ENCODE results near the gene FSTL3. TPM values are rescaled to one million over a fixed set of nuclear protein-coding genes. Genes with fewer than 3 reads are reported as not detected.
"Not testable (repeated sequence)": the region's sequence is repeated elsewhere in the genome, so short reads cannot be mapped to it uniquely, and the experiment has no call there.

Gene FSTL3
- total RNA-seq, 1 donor from 2014 or later, result 3.3 TPM

DNA sequence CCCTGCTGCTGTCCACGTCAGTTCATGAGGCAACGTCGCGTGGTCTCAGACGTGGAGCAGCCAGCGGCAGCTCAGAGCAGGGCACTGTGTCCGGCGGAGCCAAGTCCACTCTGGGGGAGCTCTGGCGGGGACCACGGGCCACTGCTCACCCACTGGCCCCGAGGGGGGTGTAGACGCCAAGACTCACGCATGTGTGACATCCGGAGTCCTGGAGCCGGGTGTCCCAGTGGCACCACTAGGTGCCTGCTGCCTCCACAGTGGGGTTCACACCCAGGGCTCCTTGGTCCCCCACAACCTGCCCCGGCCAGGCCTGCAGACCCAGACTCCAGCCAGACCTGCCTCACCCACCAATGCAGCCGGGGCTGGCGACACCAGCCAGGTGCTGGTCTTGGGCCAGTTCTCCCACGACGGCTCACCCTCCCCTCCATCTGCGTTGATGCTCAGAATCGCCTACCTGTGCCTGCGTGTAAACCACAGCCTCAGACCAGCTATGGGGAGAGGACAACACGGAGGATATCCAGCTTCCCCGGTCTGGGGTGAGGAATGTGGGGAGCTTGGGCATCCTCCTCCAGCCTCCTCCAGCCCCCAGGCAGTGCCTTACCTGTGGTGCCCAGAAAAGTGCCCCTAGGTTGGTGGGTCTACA lies 6.6 kb downstream of the FSTL3 start:
- DNase-seq, result no peak

DNA sequence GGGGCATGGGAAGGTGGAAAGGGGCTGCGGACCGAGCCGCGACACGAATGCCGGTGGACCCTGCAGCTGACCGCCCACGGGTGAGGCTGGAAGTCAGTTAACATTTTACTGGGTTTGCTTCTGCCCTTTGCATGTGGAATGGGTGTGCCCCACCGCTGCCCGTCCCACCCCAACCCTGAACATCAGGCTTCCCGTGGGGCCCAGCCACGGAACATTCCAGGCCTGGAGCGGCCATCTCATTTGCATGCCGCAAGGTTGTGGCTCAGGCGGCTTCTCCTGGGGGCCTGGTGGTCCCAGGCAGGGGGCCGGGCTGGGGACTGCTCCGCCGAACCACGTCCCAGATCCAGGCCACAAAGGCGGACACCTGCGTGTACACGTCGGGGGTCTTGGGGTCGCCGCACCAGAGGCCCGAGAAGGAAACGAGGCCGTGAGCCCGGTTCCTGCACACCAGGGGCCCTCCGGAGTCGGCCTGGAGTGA lies 9.3 kb downstream of the FSTL3 start:
- DNase-seq, result no peak

DNA sequence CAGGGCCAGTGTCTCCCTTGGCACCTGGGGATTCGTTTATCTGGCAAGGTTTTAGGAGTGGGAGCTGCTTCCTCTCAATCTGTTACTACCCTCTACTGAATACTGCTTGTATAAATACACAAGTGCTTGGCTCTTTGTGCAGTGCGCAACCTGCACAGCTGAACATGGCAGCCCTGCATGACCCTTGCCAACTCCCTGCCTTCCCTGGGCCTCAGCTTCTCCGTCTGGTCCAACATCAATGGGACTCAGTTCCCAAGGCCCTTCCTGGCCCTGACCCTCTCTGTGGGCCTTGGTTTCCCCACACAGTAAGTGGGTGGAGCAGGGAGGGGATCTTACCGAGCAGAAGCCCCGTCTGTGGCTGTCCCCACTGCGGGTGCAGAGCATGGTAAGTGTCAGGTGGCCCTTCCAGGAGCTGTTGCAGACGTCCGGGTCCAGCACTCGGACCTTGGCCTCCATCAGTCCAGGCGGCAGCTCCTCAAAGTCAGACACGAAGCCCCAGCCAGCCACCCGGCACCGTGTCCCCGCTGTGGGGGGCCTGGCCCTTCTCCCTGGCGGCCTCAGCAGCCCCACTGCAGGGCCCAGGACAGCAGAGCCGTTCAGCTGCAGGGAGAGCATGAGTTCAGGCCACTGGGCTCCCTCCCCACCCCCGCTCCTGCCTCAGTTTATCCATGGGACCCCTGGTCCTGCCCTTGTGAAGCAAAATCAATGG lies 10.6 kb downstream of the FSTL3 start:
- no peak for DNase-seq

DNA sequence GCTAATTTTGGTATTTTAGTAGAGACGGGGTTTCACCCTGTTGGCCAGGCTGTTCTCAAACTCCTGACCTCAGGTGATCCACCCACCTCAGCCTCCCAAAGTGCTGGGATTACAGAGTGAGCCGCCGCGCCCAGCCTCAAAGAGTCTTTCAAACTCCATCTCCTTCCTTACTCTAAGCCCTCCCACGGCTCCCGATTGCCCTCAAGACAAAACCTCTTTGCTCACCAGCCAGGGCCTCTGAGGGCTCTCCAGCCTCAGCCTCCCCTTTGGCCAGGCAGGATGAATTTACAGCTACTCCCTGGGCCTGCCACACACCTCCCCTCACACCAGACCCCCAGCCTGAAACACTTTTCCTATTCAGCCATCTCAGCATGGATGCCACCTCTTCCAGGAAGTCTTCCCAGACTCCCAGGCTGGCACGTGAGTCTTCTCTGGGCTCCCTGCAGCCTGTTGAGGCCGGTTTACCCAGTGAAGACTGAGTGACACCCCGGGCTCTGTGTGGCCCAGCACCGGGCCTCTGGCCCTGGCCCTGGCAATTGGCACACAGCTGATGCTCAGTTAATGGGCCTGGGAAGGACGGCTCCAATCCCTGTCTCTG lies 11.5 kb downstream of the FSTL3 start:
- no peak for DNase-seq

DNA sequence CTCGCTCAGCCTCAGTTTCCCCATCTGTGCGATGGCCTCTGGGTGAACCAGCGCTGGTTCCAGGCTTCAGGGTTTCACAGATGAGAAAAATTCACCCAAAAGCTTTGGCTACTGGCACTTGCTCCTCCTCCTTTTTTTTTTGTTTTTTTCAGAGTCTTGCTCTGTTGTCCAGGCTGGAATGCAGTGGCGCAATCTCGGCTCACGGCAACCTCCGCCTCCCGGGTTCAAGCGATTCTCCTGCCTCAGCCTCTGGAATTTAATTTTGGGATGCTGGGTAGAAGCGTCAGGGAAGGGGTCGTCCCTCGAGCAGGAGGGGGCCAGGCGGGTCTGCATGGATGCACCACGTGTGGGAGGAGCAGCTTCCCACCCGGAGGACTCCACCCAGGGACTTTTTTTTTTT lies 12.0 kb downstream of the FSTL3 start:
- DNase-seq, result no peak

DNA sequence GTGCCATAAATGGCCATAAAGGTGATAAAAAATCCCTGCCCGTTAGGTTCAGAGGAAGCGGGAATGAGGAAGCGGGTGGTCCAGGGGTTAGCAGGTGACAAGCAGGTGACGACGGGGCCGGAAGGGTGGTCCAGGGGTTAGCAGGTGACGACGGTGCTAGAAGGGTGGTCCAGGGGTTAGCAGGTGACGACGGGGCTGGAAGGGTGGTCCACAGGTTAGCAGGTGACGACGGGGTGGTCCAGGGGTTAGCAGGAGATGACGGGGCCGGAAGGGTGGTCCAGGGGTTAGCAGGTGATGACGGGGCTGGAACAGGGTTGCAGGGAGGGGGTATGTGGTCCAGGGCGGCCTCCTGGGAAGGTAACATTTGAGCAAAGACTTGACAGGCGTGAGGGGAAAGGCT lies 12.8 kb downstream of the FSTL3 start:
- DNase-seq, result no peak

DNA sequence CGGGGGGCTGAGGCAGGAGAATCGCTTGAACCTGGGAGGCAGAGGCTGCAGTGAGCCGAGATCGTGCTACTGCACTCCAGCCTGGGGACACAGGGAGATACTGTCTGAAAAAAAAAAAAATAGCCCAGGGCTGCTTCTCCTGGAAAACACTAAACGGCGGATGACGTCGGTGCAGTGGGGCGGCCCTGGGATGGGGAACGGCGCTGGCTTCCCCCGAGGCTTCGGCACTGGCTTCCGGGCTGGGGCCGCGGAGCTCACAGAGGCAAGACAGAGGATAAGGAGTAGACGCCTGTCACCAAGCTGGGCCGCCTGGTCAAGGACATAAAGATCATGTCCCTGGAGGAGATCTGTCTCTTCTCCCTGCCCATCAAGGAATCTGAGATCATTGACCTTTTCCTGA lies 14.0 kb downstream of the FSTL3 start:
- DNase-seq, result no peak

DNA sequence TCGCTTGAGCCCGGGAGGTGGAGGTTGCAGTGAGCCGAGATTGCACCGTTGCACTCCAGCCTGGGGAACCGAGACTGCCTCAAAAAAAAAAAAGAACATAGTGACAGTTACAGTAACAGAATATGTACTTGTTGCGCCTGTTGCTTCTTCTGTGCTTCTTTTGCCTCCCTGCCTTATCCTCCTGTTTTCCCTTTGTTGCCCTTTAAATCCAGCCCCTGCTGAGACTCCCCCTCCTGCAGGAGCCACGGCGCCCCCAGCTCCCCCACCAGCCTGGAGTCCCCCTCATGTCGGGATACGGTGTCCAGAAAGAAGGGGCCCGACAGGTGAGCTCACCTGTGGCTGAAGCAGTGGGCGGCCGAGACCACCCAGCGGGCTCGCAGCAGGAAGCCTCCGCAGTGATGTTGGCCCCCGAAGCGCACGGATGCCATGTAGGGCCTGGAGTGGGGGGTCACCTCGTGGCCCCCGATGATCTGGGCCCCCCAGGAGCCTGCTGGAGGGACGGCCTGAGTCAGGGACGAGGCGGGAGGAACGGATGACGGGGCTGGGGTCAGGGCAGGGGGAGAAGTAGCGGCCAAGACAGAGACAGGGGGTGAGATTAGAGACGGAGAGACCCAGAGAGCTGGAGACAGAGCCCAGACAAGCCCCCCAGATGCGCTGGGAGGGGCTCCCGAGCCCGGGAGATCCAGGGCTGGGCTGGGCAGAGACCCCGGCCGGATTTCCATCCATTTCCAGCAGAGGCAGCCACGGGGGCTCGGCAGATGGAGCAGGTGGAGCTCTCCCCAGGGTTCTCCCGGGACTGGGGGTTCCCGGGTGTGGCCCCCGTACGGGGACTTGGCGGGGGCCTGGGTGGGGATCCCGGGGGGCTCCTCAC lies 18.5 kb downstream of the FSTL3 start:
- DNase-seq, result no peak

DNA sequence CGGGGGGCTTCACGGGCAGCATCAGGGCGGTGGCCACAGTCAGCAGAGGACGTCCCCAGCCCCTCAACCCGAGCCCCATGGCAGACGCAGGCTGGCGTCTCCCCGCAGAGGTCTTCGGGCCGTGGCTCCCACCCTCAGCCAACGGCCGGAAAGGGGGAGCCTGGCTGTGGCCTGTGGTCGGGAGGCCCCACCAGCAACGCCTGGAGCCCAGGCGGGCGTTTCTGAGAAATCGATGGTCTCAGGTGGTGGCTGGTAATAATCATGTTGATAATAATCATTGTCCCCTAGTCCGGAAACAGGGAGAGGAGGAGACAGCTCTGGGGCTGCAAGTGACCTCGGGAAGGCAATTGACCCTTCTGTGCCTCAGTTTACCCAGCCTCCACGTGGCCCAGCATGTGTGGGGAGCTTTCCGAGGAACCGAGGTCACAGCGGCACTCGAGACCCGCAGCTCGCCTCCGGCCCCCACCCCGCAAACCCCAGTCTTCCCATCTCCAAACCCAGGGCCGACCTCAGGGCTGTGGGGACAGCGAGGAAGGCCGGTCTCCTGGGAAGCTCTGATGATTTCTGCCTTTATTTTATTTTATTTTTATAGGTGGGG lies 19.3 kb downstream of the FSTL3 start, which contains the start of gene PRSS57:
Gene PRSS57 (minus strand): TSS at position 101 of the 598 bp plus-strand sequence. CDS start 22 bp downstream, at position 79.
- no peak for DNase-seq

DNA sequence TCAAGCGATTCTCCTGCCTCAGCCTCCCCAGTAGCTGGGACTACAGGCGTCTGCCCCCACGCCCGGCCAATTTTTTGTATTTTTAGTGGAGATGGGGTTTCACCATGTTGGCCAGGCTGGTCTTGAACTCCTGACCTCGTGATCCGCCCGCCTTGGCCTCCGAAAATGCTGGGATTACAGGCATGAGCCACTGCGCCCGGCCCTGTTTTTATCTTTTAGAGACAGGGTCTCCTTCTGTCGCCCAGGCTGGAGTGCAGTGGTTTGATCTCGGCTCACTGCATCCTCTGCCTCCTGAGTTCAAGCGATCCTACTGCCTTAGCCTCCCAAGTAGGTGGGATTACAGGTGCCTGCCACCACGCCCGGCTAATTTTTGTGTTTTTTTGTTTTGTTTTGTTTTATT lies 22.3 kb downstream of the FSTL3 start:
- DNase-seq, result not testable (repeated sequence)

DNA sequence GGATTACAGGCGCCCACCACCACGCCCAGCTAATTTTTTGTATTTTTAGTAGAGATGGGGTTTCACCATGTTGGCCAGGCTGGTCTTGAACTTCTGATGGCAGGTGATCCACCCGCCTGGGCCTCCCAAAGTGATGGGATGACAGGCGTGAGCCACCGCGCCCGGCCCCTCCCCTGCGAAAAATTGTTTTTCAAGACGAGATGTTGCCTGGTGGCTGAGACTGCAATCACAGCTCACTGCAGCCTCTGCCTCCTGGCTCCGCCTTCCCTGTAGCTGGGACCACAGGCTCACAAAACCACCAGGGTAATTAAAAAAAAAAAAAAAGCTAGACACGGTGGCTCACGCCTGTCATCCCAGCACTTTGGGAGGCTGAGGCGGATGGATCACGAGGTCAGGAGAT lies 23.7 kb downstream of the FSTL3 start:
- not testable (repeated sequence) for DNase-seq

DNA sequence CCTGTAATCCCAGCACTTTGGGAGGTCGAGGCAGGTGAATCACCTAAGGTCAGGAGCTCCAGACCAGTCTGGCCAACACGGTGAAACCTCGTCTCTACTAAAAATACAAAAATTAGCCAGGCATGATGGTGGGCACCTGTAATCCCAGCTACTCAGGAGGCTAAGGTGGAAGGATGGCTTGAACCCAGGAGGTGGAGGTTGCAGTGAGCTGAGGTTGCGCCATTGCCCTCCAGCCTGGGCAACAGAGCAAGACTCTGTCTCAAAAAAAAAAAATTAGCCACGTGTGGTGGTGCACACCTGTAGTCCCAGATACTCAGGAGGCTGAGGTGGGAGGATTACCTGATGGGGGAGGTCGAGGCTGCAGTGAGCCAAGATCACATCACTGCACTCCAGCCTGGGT lies 26.7 kb downstream of the FSTL3 start:
- not testable (repeated sequence) for DNase-seq

DNA sequence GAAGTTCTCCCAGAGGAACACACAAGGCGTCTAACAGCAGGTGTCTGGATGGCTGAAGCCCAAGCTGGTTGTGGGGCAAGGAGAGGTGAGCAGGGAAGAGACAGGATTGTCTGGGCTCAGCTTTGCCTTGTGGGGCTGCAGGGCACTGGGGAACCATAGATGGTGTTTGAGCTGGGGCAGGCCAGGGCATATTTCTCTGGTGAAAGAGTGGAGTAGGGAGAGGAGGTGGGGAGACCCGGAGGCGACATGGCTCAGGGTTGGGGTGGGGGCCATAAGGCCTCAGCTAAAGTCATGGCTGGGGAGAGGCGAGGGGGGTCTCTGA lies 27.1 kb downstream of the FSTL3 start:
- no peak for DNase-seq

DNA sequence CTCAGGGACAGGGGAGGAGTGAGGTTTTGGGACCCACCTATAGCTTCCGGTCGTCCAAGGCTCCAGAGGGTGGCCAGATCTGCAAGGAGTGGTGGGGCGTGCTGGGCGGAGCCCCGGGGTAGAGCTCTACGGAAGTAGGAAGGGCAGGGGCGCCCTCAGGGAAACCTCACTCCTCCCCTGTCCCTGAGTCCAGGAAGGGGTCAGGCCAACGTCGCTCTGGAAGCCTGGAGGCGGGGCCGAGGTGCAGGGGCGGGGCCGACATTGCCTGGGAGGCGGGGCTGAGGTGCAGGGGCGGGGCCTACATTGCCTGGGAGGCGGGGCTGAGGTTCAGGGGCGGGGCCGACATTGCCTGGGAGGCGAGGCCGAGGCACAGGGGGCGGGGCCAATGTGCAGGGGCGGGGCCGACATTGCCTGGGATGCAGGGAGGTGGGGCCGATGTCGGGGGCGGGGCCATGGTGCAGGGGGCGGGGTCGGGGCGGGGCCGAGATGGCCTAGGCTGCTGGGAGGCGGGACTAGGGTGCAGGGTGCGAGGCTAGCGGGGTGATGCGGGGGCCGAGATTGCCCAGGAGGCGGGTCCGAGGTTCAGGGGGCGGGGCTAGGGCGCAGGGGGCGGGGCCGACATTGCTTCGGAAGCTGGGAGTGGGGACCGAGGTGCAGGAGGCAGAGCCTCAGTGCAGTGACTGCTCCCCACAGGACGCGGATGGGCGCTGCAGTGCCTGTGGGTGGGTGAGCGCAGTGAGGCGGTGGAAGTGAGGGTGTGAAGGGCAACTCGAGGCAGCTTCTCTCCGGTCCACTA lies 27.7 kb downstream of the FSTL3 start:
- no peak for DNase-seq

DNA sequence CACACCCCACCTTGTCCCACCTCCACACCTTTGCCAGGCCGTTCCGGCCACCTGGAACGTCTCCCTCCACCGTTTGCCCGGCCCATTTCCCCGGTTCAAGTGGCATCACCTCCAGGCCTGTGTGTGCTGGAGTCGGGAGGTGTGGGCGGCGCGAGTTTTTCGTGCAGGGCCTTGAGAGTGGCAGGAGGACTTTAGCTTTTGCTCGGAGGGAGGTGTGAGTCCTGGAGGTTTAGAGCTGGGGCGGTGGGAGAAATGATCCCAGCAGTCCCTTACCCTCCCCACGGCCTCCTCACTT lies 28.2 kb downstream of the FSTL3 start:
- DNase-seq, result no peak

DNA sequence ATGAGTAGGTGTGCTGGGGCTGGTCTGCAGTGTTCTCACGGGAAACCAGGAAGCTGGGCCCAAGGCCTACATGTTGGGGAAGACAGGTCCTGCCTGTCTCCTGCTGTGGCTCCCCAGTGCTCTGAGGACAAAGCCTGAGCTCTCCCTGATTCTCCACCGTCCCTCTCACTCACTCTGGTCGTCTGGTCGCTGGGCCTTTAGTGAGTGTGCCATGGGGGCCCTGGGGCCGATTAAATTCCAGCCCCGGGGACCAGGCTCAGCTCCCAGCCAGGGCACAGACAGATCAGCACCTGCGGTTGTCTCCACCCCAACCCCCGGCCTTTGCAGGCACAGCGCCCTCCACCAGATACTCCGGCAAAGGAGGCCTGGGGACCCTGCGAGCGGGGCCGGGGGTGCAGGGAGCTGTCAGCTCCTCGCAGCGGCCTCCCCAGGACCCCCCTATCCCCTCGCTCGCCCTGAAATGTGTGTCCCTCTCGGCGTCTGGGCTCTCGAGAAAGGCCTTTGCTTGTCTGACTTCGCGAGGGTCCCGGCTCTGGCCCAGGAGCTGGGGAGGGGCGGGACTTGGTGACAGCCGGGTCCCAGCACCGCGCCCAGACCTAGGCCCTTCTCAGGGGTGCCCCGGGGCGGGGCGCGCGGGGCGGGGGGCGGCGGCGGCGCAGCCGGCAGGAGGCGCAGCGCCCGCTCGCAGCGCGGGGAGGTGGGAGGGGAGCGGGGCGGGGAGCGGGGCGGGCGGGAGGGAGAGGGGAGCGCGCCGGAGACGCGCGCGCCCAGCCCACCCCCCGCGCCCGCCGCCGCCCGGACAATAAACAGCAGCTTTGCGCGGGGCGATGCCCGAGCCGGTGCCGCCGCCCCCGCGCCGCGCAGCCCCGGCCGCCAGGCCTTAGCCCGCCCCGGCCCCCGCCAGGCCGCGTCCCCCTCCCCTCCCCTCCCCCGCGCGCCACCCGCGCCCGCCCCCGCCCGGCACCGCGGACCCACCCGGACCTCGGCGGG lies 32.3 kb downstream of the FSTL3 start, which contains the start of gene PALM:
Gene PALM (plus strand): TSS at position 782 of the 990 bp plus-strand sequence. CDS start 212 bp downstream, outside the sequence.
- no peak for DNase-seq

DNA sequence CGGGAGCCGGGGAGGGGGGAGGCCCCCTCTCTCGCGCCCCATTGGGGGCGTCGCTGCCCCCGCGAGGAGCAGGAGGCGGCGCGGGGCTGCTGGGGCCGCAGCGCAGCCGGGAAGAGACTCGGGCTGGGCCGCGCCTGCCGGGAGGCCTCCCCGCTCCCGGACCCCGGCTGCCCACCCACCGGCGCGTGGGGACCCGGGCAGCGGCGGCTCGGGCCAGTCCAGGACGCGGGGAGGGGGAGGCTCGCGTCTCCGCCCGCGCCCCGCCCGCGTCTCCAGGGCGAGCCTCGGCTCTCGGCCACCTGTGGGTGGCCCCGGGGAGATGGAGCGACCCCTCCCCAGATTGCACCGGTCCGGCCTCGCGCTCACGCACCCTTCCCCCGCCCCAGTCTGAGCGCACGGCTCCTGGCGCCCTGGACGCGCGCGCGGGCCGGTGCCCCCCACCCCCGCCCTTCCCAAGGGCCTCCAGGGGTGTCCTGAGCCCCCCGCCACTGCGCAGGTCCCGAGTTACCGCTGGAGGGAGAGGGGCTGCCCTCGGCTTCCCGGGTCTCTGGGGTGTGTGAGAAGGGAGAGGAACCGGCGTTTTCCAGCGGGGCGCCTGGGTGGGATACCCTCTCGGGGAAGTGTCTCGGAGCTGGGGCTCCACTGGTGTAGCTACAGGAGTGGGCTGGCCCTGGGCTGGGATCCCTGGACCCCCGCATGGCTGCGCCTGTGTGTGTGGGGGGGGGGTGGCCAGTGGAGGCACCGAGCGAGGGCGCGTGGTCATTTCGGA lies 33.2 kb downstream of the FSTL3 start:
- DNase-seq, result no peak

DNA sequence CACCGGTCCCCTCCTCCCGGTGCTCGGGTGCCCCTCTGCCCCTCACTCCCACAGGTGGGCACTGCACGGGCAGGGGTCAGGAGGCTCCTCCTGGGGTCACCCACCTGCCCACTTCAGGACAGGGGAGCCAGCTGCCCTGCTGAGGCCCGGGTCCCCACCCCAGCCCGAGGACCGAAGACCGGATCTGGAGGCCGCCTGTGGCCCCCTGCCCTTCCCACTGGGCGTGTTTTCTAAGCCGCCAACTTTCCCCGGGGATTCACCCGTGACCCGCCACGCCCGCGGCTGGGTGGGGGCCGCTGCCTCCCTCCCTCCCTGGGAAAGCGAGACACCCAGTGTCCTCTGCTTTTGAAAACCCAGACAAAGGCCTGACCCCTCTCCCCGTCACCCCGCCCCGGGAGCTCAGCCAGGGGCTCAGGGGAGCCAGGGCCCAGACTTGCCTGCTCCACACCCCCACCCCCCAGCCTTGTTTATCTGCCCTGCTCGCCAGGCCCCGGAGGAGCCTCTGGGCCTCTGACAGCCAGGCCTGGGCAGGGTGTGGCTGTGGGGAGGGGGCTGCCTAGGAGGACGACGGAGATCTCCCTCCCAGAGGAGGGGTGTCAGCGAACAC lies 33.9 kb downstream of the FSTL3 start:
- DNase-seq, result no peak

DNA sequence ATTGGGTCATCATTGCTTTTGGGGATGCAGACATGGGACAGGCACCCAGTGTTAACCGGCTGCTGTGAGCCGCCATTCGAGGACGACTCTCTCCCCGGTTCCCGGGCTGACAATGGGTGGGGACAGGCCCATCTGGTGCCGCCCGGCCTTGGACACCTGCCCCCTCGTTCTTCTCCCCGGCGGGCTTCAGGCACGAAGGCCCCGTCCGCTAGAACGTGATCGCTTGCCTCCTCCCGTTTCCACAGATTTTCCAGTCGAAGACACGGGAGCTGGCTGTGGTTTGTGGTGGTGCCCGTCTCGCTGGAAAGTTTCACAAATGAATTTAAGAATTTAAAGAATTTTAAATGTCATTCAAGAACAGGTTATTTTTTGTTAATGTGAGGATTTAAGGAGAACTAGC lies 34.6 kb downstream of the FSTL3 start:
- no peak for DNase-seq
